CD14-positive monocyte (primary cell): Measurements from ENCODE around the gene BRD2. TPM values are rescaled to one million over a fixed set of nuclear protein-coding genes. Genes with fewer than 3 reads are reported as not detected.

Experiments used
- DNase-seq, 3 donors: peaks; one replicate each; pipeline ENCODE4 v3.0.0-alpha.2; 2011 to 2022
- H2AFZ ChIP-seq: 2 replicates; pipeline ENCODE4 v1.6.0; 2012; ENCODE audit warnings: mild to moderate bottlenecking, low read depth, low read length, inconsistent platforms; ENCODE audit not compliant: insufficient read depth, poor library complexity, severe bottlenecking
- H3K27ac ChIP-seq, 2 donors: 1 replicate in 1 of 2; 2 replicates in 1 of 2; pipeline ENCODE4 v1.5.1; 2012 to 2013; ENCODE audit warnings: low read length in 2 of 2, control low read depth in 1 of 2, inconsistent platforms in 1 of 2, low read depth in 1 of 2, mild to moderate bottlenecking in 1 of 2
- H3K27me3 ChIP-seq, 2 donors: one replicate each; pipeline versions ENCODE4 v1.6.0 to v1.6.1; 2011 to 2013; ENCODE audit warnings: low read length in 2 of 2; ENCODE audit not compliant: control insufficient read depth in 2 of 2, insufficient read depth in 2 of 2
- H3K36me3 ChIP-seq, 2 donors: replicated peaks in 1 of 2; 1 replicate in 1 of 2; 2 replicates in 1 of 2; pipeline versions ENCODE4 v1.5.1 to v1.6.1; 2012 to 2013; ENCODE audit warnings: low read length in 2 of 2, control low read depth in 1 of 2, inconsistent platforms in 1 of 2, mild to moderate bottlenecking in 1 of 2; ENCODE audit not compliant: insufficient read depth in 2 of 2, control insufficient read depth in 1 of 2
- H3K4me1 ChIP-seq, 2 donors: 1 replicate in 1 of 2; 2 replicates in 1 of 2; pipeline versions ENCODE4 v1.5.1 to v1.6.1; 2012 to 2013; ENCODE audit warnings: low read length in 2 of 2, control low read depth in 1 of 2, inconsistent platforms in 1 of 2, mild to moderate bottlenecking in 1 of 2, moderate library complexity in 1 of 2; ENCODE audit not compliant: insufficient read depth in 2 of 2, control insufficient read depth in 1 of 2
- H3K4me2 ChIP-seq: replicated peaks from 2 replicates; pipeline ENCODE3; 2012; ENCODE audit warnings: low read length, moderate library complexity, mild to moderate bottlenecking; ENCODE audit not compliant: poor library complexity, severe bottlenecking; ENCODE audit errors: extremely low read depth
- H3K4me3 ChIP-seq, 3 experiments: fragments of 200-600 bp in 1 of 3; sonication (generic) in 1 of 3; replicated peaks in 1 of 3; 1 replicate in 2 of 3; 2 replicates in 1 of 3; pipeline ENCODE4 v1.5.1; 2011 to 2013; ENCODE audit warnings: low read length in 3 of 3, mild to moderate bottlenecking in 3 of 3, control low read depth in 2 of 3, low read depth in 2 of 3, inconsistent platforms in 1 of 3, moderate library complexity in 1 of 3
- H3K79me2 ChIP-seq: 2 replicates; pipeline ENCODE4 v1.6.0; 2012; ENCODE audit warnings: mild to moderate bottlenecking, control low read depth, inconsistent platforms, low read length, moderate library complexity; ENCODE audit not compliant: insufficient read depth
- H3K9ac ChIP-seq: 2 replicates; pipeline ENCODE4 v1.6.0; 2017; ENCODE audit warnings: low read length, mild to moderate bottlenecking; ENCODE audit not compliant: insufficient read depth, poor library complexity, severe bottlenecking
- H3K9me3 ChIP-seq, 2 donors: replicated peaks in 1 of 2; 1 replicate in 1 of 2; 2 replicates in 1 of 2; pipeline versions ENCODE4 v1.5.1 to v1.6.1; 2012 to 2013; ENCODE audit warnings: low read length in 2 of 2, control low read depth in 1 of 2; ENCODE audit not compliant: control insufficient read depth in 1 of 2, insufficient read depth in 1 of 2
- H4K20me1 ChIP-seq: 2 replicates; pipeline ENCODE4 v1.6.0; 2012; ENCODE audit warnings: mild to moderate bottlenecking, low read length, control low read depth, moderate library complexity; ENCODE audit not compliant: insufficient read depth
- H3K27ac Mint-ChIP-seq, 7 donors: one replicate each; pipeline ENCODE4 v1.8.0; 2020; ENCODE audit warnings: mild to moderate bottlenecking in 7 of 7, mixed read lengths in 7 of 7, moderate library complexity in 6 of 7, inconsistent platforms in 2 of 7
- H3K27me3 Mint-ChIP-seq, 3 donors: one replicate each; pipeline ENCODE4 v1.8.0; 2021 to 2022; ENCODE audit warnings: low read depth in 3 of 3, mild to moderate bottlenecking in 3 of 3, mixed read lengths in 3 of 3, moderate library complexity in 3 of 3, inconsistent platforms in 1 of 3
- H3K36me3 Mint-ChIP-seq, 2 donors: one replicate each; pipeline ENCODE4 v1.8.0; 2020; ENCODE audit warnings: mixed read lengths in 2 of 2, inconsistent platforms in 1 of 2, mild to moderate bottlenecking in 1 of 2
- H3K4me1 Mint-ChIP-seq: one replicate; pipeline ENCODE4 v1.8.0; 2020; ENCODE audit warnings: mild to moderate bottlenecking, mixed read lengths
- H3K4me3 Mint-ChIP-seq, 2 donors: one replicate each; pipeline ENCODE4 v1.8.0; 2020; ENCODE audit warnings: mild to moderate bottlenecking in 2 of 2, mixed read lengths in 2 of 2, moderate library complexity in 1 of 2
- H3K9me3 Mint-ChIP-seq, 7 donors: one replicate each; pipeline ENCODE4 v1.8.0; 2020 to 2022; ENCODE audit warnings: mixed read lengths in 7 of 7, mild to moderate bottlenecking in 6 of 7, moderate library complexity in 6 of 7, inconsistent platforms in 2 of 7
- CTCF ChIP-seq: fragments of 200-600 bp; IDR thresholded peaks from one replicate; pipeline ENCODE4 v1.8.0; 2022; ENCODE audit warnings: antibody characterized with exemption, mild to moderate bottlenecking
- WGBS: methylation state at CpG from one replicate; pipeline ENCODE4 v1.1.5; 2013; ENCODE audit warnings: missing lambda C conversion rate; ENCODE audit not compliant: insufficient coverage; 5-methylcytosine and 5-hydroxymethylcytosine counted together
- intact Hi-C, 2 donors: fragments of 100-400 bp; cut with micrococcal nuclease; formaldehyde crosslinking; loops; one replicate each; pipeline versions ENCODE4 v1.15.0 to v1.15.1; 2023
- polyA plus RNA-seq, 3 donors: library from polyadenylated mRNA; depleted of rRNA in 1 of 3; unstranded in 2 of 3; stranded (reverse) in 1 of 3; fragments of 300-500 nt in 2 of 3; fragments of >200 nt in 1 of 3; fragmentation: Illumina TruSeq in 2 of 3; gene quantifications; 1 replicate in 2 of 3; 2 replicates in 1 of 3; pipeline ENCODE4 v1.2.3, GENCODE V29; 2012 to 2021

Gene BRD2
- polyA plus RNA-seq, 3 donors, result 9.6 to 475 (median 21.7) TPM

- Histone ChIP-seq H3K4me3 (peak overlapping the region in 1 of 3 experiments; percentile 93), H3K79me2 (peaks cover 78% of the 10 kb centered on the region), H3K27me3 (no peaks in the 10 kb centered on the region), H3K4me1 (peaks cover 30 to 45% of the 10 kb centered on the region in 2 donors), H3K27ac (peak overlapping the region in 1 of 2 donors; percentile 11), H3K4me2 (peak overlapping the region; percentile 89), H4K20me1 (peaks cover 89% of the 10 kb centered on the region), H3K9me3 (no peaks in the 10 kb centered on the region), H3K9ac (no peak overlapping the region), H3K36me3 (peaks cover 67 to 76% of the 10 kb centered on the region in 2 donors), H2AFZ (no peak overlapping the region)
- Mint-ChIP-seq H3K36me3 (peaks cover 79 to 89% of the 10 kb centered on the region in 2 donors), H3K27ac (peak overlapping the region in 6 of 7 donors; percentile 22 to 87 (median 64)), H3K4me1 (peaks cover 53% of the 10 kb centered on the region), H3K9me3 (peaks cover 0 to 9% (median 0%) of the 10 kb centered on the region in 7 donors), H3K27me3 (peaks cover 0 to 10% (median 0%) of the 10 kb centered on the region in 3 donors), H3K4me3 (no peak overlapping the region)
- intact Hi-C loops, result no loop called here
- no peak for DNase-seq
- WGBS, result 92% methylated on average over 2 of the region's 2 CpGs
- TF ChIP-seq CTCF, result no peak
Observed at GRCh38 chr6:32975886-32976285, 7.5 kb downstream of the BRD2 start.

GRCh38 chr6:32976334-32977069 lies 8.1 kb downstream of the BRD2 start:
- Histone ChIP-seq H3K36me3 (peaks cover 74 to 82% of the 10 kb centered on the region in 2 donors), H3K79me2 (peaks cover 76% of the 10 kb centered on the region), H4K20me1 (peaks cover 95% of the 10 kb centered on the region), H3K9me3 (no peaks in the 10 kb centered on the region), H3K4me1 (peaks cover 30 to 45% of the 10 kb centered on the region in 2 donors), H3K27ac (no peak overlapping the region), H3K27me3 (no peaks in the 10 kb centered on the region), H2AFZ (no peak overlapping the region), H3K4me2 (peak overlapping the region; percentile 7), H3K4me3 (no peak overlapping the region), H3K9ac (no peak overlapping the region)
- WGBS, result 92% methylated on average over 6 of the region's 7 CpGs
- Mint-ChIP-seq H3K27ac (peak overlapping the region in 6 of 7 donors; percentile 22 to 87 (median 64)), H3K4me1 (peaks cover 53% of the 10 kb centered on the region), H3K4me3 (no peak overlapping the region), H3K27me3 (peaks cover 0 to 8% (median 0%) of the 10 kb centered on the region in 3 donors), H3K36me3 (peaks cover 84 to 95% of the 10 kb centered on the region in 2 donors), H3K9me3 (peaks cover 0 to 6% (median 0%) of the 10 kb centered on the region in 7 donors)
- no peak for TF ChIP-seq CTCF
- no peak for DNase-seq
- intact Hi-C loops, result no loop called here
